SK-N-MC (cell line): Measurements from ENCODE around the gene CALN1.
"Not testable (repeated sequence)": the region's sequence is repeated elsewhere in the genome, so short reads cannot be mapped to it uniquely, and the experiment has no call there.

Experiments
- DNase-seq: peaks from one replicate; pipeline ENCODE4 v3.0.0-alpha.2; 2011; ENCODE audit warnings: low read depth, low spot score
- H3K27ac ChIP-seq: fragments of 200-600 bp; sonication (generic); 2 replicates; pipeline ENCODE4 v1.5.1; 2016; ENCODE audit warnings: mixed run types
- H3K36me3 ChIP-seq: fragments of 200-600 bp; sonication (generic); 2 replicates; pipeline ENCODE4 v1.6.1; 2017; ENCODE audit warnings: antibody characterized with exemption, low read length, mixed read lengths; ENCODE audit not compliant: insufficient read depth
- H3K4me3 ChIP-seq: fragments of 200-600 bp; sonication (generic); 2 replicates; pipeline ENCODE4 v1.5.1; 2016
- H3K9ac ChIP-seq: fragments of 200-600 bp; sonication (generic); 2 replicates; pipeline ENCODE4 v1.8.0; 2017; ENCODE audit warnings: mixed run types, mixed read lengths; ENCODE audit not compliant: insufficient read length
- H3K9me3 ChIP-seq: fragments of 200-600 bp; sonication (generic); 2 replicates; pipeline ENCODE4 v1.6.1; 2017; ENCODE audit warnings: low read depth, mild to moderate bottlenecking, antibody characterized with exemption, low read length, moderate library complexity, mixed read lengths
- EZH2 ChIP-seq: fragments of 200-600 bp; sonication (generic); IDR thresholded peaks from one replicate; pipeline ENCODE4 v1.6.1; 2017; ENCODE audit warnings: antibody characterized with exemption
- FOXP2 ChIP-seq: optimal IDR thresholded peaks from 2 replicates; pipeline ENCODE3; 2011; ENCODE audit warnings: mild to moderate bottlenecking, moderate library complexity; ENCODE audit not compliant: insufficient read depth; ENCODE audit errors: extremely low read length, control extremely low read depth
- POLR2AphosphoS5 ChIP-seq: IDR thresholded peaks from 2 replicates; pipeline ENCODE4 v1.6.1; 2012; ENCODE audit warnings: mild to moderate bottlenecking, low read depth, low read length, borderline replicate concordance

The CALN1 gene

DNA sequence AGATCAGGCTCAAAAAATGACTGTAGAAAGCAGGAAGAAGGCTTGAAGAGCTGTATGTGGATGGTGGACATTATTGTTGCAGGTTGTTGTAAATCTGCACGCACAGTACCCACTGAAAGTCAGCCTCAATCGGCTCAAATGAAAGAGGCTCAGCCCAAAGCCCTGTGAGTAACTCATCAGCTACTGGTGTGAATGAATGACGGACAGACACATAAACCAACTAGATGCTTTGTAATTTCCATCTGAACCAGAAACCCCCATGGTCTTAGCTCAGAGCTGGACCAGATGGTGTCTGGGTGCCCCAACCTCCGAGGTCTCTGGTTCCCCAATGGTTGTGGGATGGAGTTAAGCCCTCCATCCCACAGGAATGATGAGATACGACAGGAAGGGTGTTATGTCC is 7.4 kb downstream of the CALN1 start:
- TF ChIP-seq EZH2 (no peak), POLR2AphosphoS5 (no peak), FOXP2 (no peak)
- H3K4me3 ChIP-seq = no peak overlapping the region
- no peaks in the 10 kb centered on the region for H3K9me3 ChIP-seq
- H3K27ac ChIP-seq = no peak overlapping the region
- no peaks in the 10 kb centered on the region for H3K36me3 ChIP-seq
- no peak for DNase-seq
- no peak overlapping the region for H3K9ac ChIP-seq

DNA sequence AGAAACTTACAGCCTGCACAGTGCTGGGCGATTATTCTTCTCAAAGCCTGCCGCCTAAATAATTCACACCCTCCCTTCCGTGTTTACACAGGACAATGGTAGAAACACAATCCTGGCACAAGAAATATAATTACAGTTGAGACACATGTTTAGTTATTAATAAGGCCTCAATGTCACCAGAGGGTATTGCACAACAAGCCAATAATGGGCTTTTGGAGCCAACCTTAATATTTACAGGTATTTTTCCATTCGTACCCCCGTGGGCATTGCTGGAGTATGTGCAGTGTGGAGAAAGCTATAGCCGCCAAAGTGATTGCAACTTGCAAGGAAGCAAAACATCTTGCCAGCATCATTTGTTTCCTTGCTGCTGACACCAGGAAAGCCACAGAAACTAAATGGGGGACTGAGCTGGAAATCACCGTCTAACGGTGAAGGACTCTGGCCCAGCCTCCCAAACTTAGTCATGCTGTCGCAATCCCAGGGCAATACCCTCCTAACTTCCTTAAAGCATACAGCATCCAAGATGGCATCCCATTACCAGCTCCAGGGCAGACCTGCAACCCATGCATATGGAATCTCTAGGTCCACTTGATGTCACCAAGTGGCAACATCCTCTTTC is 8.6 kb downstream of the CALN1 start:
- Histone ChIP-seq H3K27ac (no peak overlapping the region), H3K4me3 (no peak overlapping the region), H3K9ac (no peak overlapping the region), H3K36me3 (no peaks in the 10 kb centered on the region), H3K9me3 (no peaks in the 10 kb centered on the region)
- no peak for DNase-seq
- TF ChIP-seq FOXP2 (no peak), POLR2AphosphoS5 (no peak), EZH2 (no peak)

DNA sequence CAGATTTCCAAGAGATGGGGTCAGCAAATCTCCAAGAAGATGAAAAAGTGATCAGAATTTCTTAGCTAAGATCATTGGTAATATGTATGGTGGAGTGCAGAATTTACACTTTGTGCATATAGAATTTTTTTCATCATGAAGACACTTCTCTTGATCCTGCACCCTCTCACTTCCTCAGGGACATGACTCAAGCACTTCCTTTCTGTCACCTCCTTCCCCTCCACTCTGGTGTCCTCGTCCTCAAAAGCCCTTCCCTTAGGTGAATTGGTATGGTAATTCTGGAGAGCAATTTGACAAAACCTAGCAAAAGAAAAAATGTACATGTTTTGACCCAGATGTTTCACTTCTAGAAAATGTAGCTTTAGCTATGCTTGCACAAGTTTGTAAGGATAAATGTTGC is 18.1 kb downstream of the CALN1 start:
- no peak for TF ChIP-seq FOXP2
- TF ChIP-seq EZH2 = no peak
- no peak for TF ChIP-seq POLR2AphosphoS5
- Histone ChIP-seq H3K9ac (no peak overlapping the region), H3K4me3 (no peak overlapping the region), H3K9me3 (no peaks in the 10 kb centered on the region), H3K36me3 (no peaks in the 10 kb centered on the region), H3K27ac (no peak overlapping the region)
- no peak for DNase-seq

DNA sequence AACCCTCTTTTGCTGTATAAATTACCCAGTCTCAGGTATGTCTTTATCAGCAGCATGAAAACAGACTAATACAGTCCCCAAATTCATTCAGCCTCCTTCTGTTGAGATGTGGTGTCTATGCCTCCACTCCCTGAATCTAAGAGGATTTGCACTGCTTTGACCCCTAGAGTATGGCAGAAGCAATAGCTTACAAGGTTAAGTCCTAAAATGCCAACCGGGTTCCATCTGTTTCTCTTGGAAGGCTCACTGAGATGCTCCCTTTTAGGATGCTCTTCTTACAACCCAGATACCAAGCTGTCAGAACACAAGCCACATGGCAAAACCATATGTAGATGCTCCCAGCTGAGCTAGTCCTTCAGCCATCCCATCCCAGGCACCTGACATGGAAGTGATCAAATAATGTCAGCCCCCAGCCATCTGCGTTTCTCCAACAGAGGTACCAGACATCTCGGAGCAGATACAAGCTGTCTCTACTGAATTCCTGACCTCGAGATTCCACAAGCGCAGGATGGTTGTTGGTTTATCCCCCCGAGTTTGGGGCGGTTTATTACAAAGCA is 20.2 kb downstream of the CALN1 start:
- H3K9ac ChIP-seq = no peak overlapping the region
- H3K36me3 ChIP-seq = no peaks in the 10 kb centered on the region
- no peak for DNase-seq
- no peaks in the 10 kb centered on the region for H3K9me3 ChIP-seq
- no peak overlapping the region for H3K27ac ChIP-seq
- no peak for TF ChIP-seq POLR2AphosphoS5
- TF ChIP-seq EZH2 = no peak
- no peak for TF ChIP-seq FOXP2
- no peak overlapping the region for H3K4me3 ChIP-seq

DNA sequence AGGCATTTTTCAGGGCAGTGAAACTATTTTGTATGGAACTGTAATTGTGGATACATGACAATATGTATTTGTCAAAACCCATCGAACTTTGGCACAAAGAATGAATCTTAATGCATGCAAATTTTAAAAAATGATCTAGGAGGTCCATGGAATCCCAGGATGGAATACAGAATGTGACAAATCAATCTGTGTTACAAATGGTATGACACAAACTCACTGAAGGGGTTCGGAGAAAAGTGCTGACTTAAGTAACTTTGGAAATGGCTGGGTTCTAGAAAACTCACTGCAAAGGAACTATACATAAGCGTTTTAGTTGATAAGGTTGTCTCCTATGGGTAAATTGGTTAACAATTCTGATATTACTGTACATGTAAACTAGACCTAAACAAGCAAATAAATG is 26.0 kb downstream of the CALN1 start:
- no peak for TF ChIP-seq FOXP2
- TF ChIP-seq EZH2 = no peak
- TF ChIP-seq POLR2AphosphoS5 = no peak
- H3K9ac ChIP-seq = no peak overlapping the region

DNA sequence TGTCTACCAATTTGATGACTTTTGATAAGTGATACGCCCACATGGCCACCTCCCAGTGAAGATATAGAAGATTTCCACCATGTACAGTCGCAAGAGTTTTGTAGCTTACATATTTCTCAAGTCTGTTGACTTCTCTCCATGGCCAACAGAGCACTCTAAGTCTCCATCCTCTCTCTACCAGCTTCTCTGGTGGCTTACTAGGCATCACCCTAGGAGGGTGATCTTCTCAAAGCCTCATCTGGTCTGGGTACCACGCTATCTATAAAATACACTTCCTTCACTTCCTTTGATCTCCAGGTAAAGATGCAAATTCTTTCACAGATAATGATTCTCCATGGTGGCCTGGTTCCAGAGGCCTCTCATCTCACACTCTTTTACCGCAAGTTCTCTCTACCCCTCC is 49.9 kb downstream of the CALN1 start:
- Histone ChIP-seq H3K9me3 (no peaks in the 10 kb centered on the region), H3K9ac (no peak overlapping the region), H3K4me3 (no peak overlapping the region), H3K36me3 (no peaks in the 10 kb centered on the region), H3K27ac (no peak overlapping the region)
- no peak for DNase-seq
- no peak for TF ChIP-seq POLR2AphosphoS5
- no peak for TF ChIP-seq FOXP2
- TF ChIP-seq EZH2 = no peak

More for the DNA sequence above, 26.0 kb downstream of the CALN1 start:
- no peak overlapping the region for H3K4me3 ChIP-seq
- H3K9me3 ChIP-seq = no peaks in the 10 kb centered on the region
- no peak for DNase-seq
- no peaks in the 10 kb centered on the region for H3K36me3 ChIP-seq
- no peak overlapping the region for H3K27ac ChIP-seq

DNA sequence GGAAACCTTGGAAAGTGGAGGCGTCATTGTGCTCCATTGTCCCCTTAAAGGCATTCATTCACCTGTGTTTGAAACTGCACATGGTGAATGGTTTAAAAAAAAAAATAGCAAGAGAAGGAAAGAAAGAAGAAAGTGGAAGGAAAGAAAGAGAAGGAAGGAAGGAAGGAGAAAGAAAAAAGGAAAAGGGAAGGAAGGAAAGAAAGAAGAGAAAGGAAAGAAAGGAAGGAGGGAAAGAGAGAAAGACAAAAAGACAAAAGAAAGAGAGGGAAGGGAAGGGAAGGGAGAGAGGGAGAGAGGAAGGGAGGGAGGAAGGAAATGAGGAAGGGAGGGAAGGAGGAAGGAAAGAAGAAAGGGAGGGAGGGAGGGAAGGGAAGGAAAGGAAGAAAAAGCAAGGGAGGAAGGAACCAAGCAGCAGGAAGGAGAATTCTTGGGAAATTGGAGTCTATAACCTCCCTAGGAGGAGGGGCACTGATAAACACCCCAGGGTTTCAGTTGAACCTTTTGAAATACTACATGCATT is 66.9 kb downstream of the CALN1 start:
- TF ChIP-seq FOXP2 = no peak
- no peak for TF ChIP-seq POLR2AphosphoS5
- no peak for TF ChIP-seq EZH2
- no peaks in the 10 kb centered on the region for H3K36me3 ChIP-seq
- H3K4me3 ChIP-seq = no peak overlapping the region
- DNase-seq = no peak
- no peak overlapping the region for H3K9ac ChIP-seq
- H3K9me3 ChIP-seq = no peaks in the 10 kb centered on the region
- no peak overlapping the region for H3K27ac ChIP-seq

DNA sequence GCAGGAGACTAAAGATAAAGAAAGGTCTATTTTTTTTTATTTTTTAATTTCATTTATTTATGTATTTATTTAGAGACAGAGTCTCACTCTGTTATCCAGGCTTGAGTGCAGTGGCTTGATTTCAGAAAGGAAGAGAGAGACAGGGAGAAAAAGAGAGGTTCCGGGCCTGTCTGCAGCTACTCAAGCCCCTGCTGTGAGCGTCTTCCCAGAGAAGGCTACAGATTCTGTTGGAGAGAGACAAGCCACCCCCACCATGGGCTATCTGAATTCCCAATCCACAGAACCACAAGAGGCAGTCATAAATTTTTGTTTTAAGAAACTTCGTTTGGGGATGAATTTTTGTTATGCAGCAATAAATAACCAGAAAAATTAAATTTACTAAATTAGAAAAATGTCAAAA is 68.1 kb downstream of the CALN1 start:
- Histone ChIP-seq H3K9ac (no peak overlapping the region), H3K9me3 (no peaks in the 10 kb centered on the region), H3K27ac (no peak overlapping the region), H3K4me3 (no peak overlapping the region), H3K36me3 (no peaks in the 10 kb centered on the region)
- TF ChIP-seq EZH2 (no peak), FOXP2 (no peak), POLR2AphosphoS5 (no peak)
- peak; percentile 24 for DNase-seq

DNA sequence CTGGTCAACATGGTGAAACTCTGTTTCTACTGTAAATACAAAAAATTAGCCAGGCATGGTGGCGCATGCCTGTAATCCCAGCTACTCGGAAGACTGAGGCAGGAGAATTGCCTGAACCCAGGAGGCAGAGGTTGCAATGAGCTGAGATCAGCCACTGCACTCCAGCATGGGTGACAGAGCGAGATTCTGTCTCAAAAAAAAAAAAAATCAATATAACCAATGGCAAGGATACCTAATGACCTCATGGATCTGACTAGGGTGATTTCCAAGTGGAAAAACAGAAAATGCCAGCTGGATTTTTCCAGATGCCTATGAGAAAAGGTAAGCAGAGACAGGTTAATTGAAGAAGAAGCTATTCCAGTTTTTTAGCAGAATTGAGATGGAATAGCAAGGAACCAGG is 68.8 kb downstream of the CALN1 start:
- H3K27ac ChIP-seq, H3K4me3 ChIP-seq, H3K36me3 ChIP-seq, DNase-seq, H3K9me3 ChIP-seq, H3K9ac ChIP-seq: not testable (repeated sequence)
